DND-41 (cell line): Measurements from ENCODE around the gene ATAD3C.
"Not testable (repeated sequence)": the region's sequence is repeated elsewhere in the genome, so short reads cannot be mapped to it uniquely, and the experiment has no call there.

Source experiments
- ATAC-seq: fragments of 200-7000 bp; cut with Tn5 transposase; 3 replicates; pipeline ENCODE4 v1.9.1; 2021; ENCODE audit warnings: low read depth; ENCODE audit not compliant: insufficient read depth
- DNase-seq: peaks from one replicate; pipeline ENCODE4 v3.0.0-alpha.2; 2020
- H2AFZ ChIP-seq: 2 replicates; pipeline ENCODE4 v1.6.0; 2012; ENCODE audit warnings: low read depth, low read length
- H3K27ac ChIP-seq: 2 replicates; pipeline ENCODE4 v1.5.1; 2012; ENCODE audit warnings: low read length, inconsistent platforms
- H3K27me3 ChIP-seq: fragments of 200-600 bp; sonication (generic); 2 replicates; pipeline ENCODE4 v1.6.0; 2012; ENCODE audit warnings: low read length, mild to moderate bottlenecking, inconsistent platforms; ENCODE audit not compliant: insufficient read depth, poor library complexity
- H3K36me3 ChIP-seq: 2 replicates; pipeline ENCODE4 v1.5.1; 2012; ENCODE audit warnings: low read length, inconsistent platforms; ENCODE audit not compliant: insufficient read depth
- H3K4me1 ChIP-seq: 2 replicates; pipeline ENCODE4 v1.5.1; 2012; ENCODE audit warnings: mild to moderate bottlenecking, low read length; ENCODE audit not compliant: insufficient read depth
- H3K4me2 ChIP-seq: 2 replicates; pipeline ENCODE4 v1.6.0; 2012; ENCODE audit warnings: mild to moderate bottlenecking, moderate library complexity, low read length, inconsistent platforms; ENCODE audit not compliant: insufficient read depth
- H3K4me3 ChIP-seq, 2 experiments: fragments of 200-600 bp in 1 of 2; shearing (Covaris generic) in 1 of 2; 2 replicates each; pipeline ENCODE4 v1.5.1; 2012 to 2016; ENCODE audit warnings: inconsistent platforms in 2 of 2, low read length in 2 of 2, mild to moderate bottlenecking in 2 of 2, low read depth in 1 of 2, moderate library complexity in 1 of 2
- H3K79me2 ChIP-seq: 2 replicates; pipeline ENCODE4 v1.6.0; 2012; ENCODE audit warnings: low read length, inconsistent platforms; ENCODE audit not compliant: insufficient read depth
- H3K9ac ChIP-seq: 2 replicates; pipeline ENCODE4 v1.6.0; 2012; ENCODE audit warnings: low read depth, mild to moderate bottlenecking, inconsistent platforms, low read length, moderate library complexity
- H3K9me3 ChIP-seq: 2 replicates; pipeline ENCODE4 v1.5.1; 2012; ENCODE audit warnings: low read length, moderate library complexity, mild to moderate bottlenecking, inconsistent platforms; ENCODE audit not compliant: insufficient read depth, severe bottlenecking
- H4K20me1 ChIP-seq: 2 replicates; pipeline ENCODE4 v1.6.0; 2012; ENCODE audit warnings: low read length; ENCODE audit not compliant: insufficient read depth
- EZH2 ChIP-seq: IDR thresholded peaks from 3 replicates; pipeline ENCODE4 v1.6.1; 2012; ENCODE audit warnings: borderline replicate concordance, low read depth, mild to moderate bottlenecking, moderate library complexity, low read length, inconsistent platforms; ENCODE audit not compliant: severe bottlenecking
- TF ChIP-seq, protein P1 (sequence below): IDR thresholded peaks from 2 replicates; pipeline ENCODE4 v1.5.1; 2012; ENCODE audit warnings: borderline replicate concordance, low read length, moderate library complexity, mild to moderate bottlenecking; ENCODE audit not compliant: poor library complexity, severe bottlenecking; ENCODE audit errors: extremely low read depth

Gene ATAD3C

GRCh38 chr1:1495461-1495975, 46.0 kb downstream of the ATAD3C start:
- not testable (repeated sequence) for H3K4me2 ChIP-seq, H3K4me3 ChIP-seq, H3K9ac ChIP-seq, H3K4me1 ChIP-seq, H3K27me3 ChIP-seq, H4K20me1 ChIP-seq, H3K79me2 ChIP-seq, H3K9me3 ChIP-seq, H3K27ac ChIP-seq, H2AFZ ChIP-seq, DNase-seq
- H3K36me3 ChIP-seq = peaks cover 40% of the 10 kb centered on the region
- ATAC-seq = peak; percentile 12; the same call in 2 of the 3 replicates

- Histone ChIP-seq H2AFZ (peak overlapping the region; percentile 95), H3K4me2 (peak overlapping the region; percentile 59), H3K9ac (peak overlapping the region; percentile 20; the same call in 1 of the 2 replicates), H3K4me1 (peaks cover 19% of the 10 kb centered on the region), H3K27ac (peak overlapping the region; percentile 59), H3K4me3 (peak overlapping the region in 1 of 2 experiments; percentile 45; a peak in 2 of 4 replicates)
- H3K27me3 ChIP-seq, H3K36me3 ChIP-seq, H3K9me3 ChIP-seq, H3K79me2 ChIP-seq, H4K20me1 ChIP-seq: not testable (repeated sequence)
- ATAC-seq (peak; percentile 78), DNase-seq (peak; percentile 86)
- TF ChIP-seq, protein P1, sequence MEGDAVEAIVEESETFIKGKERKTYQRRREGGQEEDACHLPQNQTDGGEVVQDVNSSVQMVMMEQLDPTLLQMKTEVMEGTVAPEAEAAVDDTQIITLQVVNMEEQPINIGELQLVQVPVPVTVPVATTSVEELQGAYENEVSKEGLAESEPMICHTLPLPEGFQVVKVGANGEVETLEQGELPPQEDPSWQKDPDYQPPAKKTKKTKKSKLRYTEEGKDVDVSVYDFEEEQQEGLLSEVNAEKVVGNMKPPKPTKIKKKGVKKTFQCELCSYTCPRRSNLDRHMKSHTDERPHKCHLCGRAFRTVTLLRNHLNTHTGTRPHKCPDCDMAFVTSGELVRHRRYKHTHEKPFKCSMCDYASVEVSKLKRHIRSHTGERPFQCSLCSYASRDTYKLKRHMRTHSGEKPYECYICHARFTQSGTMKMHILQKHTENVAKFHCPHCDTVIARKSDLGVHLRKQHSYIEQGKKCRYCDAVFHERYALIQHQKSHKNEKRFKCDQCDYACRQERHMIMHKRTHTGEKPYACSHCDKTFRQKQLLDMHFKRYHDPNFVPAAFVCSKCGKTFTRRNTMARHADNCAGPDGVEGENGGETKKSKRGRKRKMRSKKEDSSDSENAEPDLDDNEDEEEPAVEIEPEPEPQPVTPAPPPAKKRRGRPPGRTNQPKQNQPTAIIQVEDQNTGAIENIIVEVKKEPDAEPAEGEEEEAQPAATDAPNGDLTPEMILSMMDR = peak; percentile 74
Measured at GRCh38 chr1:1504777-1505365, 55.4 kb downstream of the ATAD3C start.

GRCh38 chr1:1505366-1505798, 55.9 kb downstream of the ATAD3C start:
- H3K27ac ChIP-seq = 0 out of 2 replicates have a peak overlapping the region, but pooled peaks have one; percentile 59
- H3K9ac ChIP-seq = peak overlapping the region; percentile 20; the same call in 1 of the 2 replicates
- H3K9me3 ChIP-seq, H3K79me2 ChIP-seq, H3K36me3 ChIP-seq, H4K20me1 ChIP-seq, H3K27me3 ChIP-seq: not testable (repeated sequence)
- H2AFZ ChIP-seq = peak overlapping the region; percentile 95
- peaks cover 19% of the 10 kb centered on the region for H3K4me1 ChIP-seq
- H3K4me3 ChIP-seq = peak overlapping the region in 1 of 2 experiments; percentile 45; a peak in 1 of 4 replicates
- ATAC-seq = peak; percentile 47
- DNase-seq = peak; percentile 36
- peak overlapping the region; percentile 59 for H3K4me2 ChIP-seq

GRCh38 chr1:1505801-1506200, 56.3 kb downstream of the ATAD3C start:
- H3K79me2 ChIP-seq, H3K27me3 ChIP-seq, H3K27ac ChIP-seq, ATAC-seq, H2AFZ ChIP-seq, H3K4me3 ChIP-seq, H3K36me3 ChIP-seq, H3K9me3 ChIP-seq, H3K9ac ChIP-seq, DNase-seq, H4K20me1 ChIP-seq: not testable (repeated sequence)
- Histone ChIP-seq H3K4me2 (peak overlapping the region; percentile 59; the same call in 1 of the 2 replicates), H3K4me1 (peaks cover 23% of the 10 kb centered on the region)

- Histone ChIP-seq H3K4me1 (peaks cover 28% of the 10 kb centered on the region), H3K9me3 (no peaks in the 10 kb centered on the region), H3K9ac (no peak overlapping the region), H3K79me2 (peaks cover 5% of the 10 kb centered on the region), H2AFZ (no peak overlapping the region), H4K20me1 (no peaks in the 10 kb centered on the region), H3K27me3 (no peaks in the 10 kb centered on the region), H3K27ac (no peak overlapping the region), H3K4me3 (no peak overlapping the region), H3K36me3 (no peaks in the 10 kb centered on the region), H3K4me2 (no peak overlapping the region)
- TF ChIP-seq, protein P1 = no peak
- TF ChIP-seq EZH2 = no peak
- DNase-seq = no peak
- ATAC-seq = no peak
Measured at GRCh38 chr1:1507305-1507704, 57.8 kb downstream of the ATAD3C start.

DNA sequence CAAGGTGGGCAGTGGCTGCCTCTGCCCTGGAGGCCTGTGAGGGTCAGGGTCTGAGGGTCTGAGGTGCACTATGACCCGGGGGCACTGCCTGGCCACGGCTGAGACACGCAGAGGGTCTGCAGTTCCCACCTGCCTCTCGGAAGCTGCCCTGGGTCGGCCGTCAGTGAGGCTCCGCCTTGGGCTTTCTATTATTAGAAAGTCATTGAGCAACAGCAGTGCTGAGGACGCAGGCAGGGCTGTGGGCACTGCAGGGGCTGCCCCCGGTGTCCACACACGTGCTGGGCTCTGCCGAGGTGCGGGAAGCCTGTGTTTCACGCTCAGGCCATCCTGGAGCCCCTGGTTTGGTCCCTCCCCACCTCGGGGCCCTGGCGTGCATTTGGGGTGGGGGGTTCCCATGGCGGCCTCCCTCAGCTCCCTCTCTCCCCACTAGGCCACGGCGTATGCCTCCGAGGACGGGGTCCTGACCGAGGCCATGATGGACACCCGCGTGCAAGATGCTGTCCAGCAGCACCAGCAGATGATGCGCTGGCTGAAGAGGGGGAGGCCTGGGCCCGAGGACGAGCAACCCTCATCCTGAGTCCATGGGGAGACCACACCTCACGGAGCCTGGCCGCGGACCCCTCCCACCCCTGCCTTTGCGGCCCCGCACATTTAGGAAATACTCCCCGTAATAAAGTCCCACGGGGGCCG, 59.4 kb downstream of the ATAD3C start:
- not testable (repeated sequence) for H3K9ac ChIP-seq, H3K4me2 ChIP-seq, ATAC-seq, H3K4me3 ChIP-seq, H2AFZ ChIP-seq, H3K9me3 ChIP-seq, H4K20me1 ChIP-seq, H3K27me3 ChIP-seq, DNase-seq, H3K27ac ChIP-seq, H3K36me3 ChIP-seq
- Histone ChIP-seq H3K4me1 (peaks cover 34% of the 10 kb centered on the region), H3K79me2 (peaks cover 17% of the 10 kb centered on the region)
